Ramos (cell line): ENCODE data around the gene EVI2B.
"Not testable (repeated sequence)": the region's sequence is repeated elsewhere in the genome, so short reads cannot be mapped to it uniquely, and the experiment has no call there.

ENCODE experiments used
- in situ Hi-C: fragments of 300-500 bp; cut with MboI; formaldehyde crosslinking; loops from one replicate; pipeline ENCODE4 v1.14.3; 2022; ENCODE audit warnings: low sequenced_read_pairs; ENCODE audit not compliant: unreplicated experiment

Gene EVI2B

DNA sequence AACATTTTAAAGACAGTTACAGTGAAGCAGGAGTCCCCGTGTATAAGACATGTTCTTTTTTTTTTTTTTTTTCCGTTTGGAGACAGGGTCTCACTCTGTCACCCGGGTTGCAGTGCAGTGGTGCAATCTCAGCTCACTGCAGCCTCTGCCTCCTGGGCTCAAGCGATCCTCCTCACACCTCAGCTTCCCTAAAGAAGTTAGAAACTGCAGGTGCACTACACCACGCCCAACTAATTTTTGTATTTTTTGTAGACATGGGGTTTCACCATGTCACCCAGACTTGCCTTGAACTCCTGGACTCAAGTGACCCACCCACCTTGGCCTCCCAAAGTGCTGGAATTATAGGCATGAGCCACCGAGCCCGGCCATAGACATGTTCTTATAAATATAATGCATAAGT, 3.0 kb downstream of the EVI2B start:
- in situ Hi-C loops, result no loop called here

DNA sequence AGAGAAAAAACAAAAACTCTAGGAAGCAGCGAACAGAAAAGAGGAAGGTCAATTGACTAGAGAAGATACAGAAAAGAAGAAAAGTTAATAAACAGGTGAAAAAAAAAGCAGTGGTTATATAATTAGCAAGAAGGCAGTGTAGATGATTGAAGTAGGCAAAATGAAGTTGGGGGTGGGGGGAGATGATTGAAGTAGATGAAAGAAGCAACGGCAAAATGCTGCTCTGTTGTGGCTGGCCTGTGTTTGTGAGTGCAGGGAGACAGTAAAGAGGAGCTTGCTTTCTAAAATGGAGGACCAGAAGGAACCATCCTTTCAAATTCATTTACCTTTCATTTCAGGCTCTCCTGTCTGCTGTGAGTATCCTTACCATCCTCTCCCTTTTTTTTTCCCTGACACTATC, 3.6 kb downstream of the EVI2B start:
- in situ Hi-C loops, result no loop called here

- in situ Hi-C loops, result no loop called here
These were observed 4.3 kb downstream of the EVI2B start for GRCh38 chr17:31309556-31309955.

- in situ Hi-C loops, result no loop called here
These were observed 5.2 kb downstream of the EVI2B start for GRCh38 chr17:31308372-31309334.

GRCh38 chr17:31307640-31308039, 6.2 kb downstream of the EVI2B start:
- in situ Hi-C loops, result no loop called here

DNA sequence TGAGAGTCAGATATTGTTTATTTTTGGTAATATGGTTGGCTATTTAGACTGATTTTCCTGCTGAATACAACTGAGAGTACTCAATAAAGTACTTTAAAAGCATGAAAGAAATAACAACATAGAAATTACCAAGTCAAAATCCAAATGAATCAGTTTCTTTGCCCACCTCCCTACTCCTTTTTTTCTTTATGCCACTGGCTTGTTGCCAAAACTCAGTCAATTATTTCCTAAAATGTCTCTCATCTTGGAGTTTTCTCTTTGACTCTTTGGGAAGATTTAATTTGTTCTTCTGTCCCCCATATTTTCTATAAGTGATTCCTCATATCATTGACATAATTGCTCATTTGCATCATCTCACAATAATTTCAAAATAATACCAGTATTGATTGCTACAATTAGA, 14.2 kb downstream of the EVI2B start:
- in situ Hi-C loops, result no loop called here

DNA sequence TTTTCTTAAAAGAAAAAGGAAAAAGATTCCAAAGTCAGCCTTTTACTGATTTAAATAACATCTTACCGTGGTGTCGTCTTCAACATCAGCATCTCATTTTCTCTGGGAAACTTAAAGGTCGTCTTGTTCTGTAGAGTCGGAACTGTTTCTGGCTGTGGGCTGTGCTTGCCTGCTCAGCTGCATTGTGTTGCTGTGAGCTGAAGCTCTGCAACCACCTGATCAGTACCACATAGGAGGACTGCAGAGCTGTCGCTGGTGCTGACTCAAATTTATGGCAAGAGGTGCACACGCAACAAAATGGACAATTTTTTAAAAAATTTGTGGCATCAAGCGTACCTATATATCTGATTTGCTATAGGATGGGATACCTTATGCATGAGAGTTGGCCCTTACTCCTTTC, 16.8 kb downstream of the EVI2B start, which contains the start of gene OMG:
TSS of gene OMG (minus strand) at position 150 of the 400 bp plus-strand sequence. CDS start 908 bp downstream, outside the sequence.
- in situ Hi-C loops, result no loop called here

- in situ Hi-C loops, result no loop called here
These were observed 17.7 kb downstream of the EVI2B start for GRCh38 chr17:31296142-31296541.

GRCh38 chr17:31295489-31295871, 18.4 kb downstream of the EVI2B start:
- in situ Hi-C loops, result no loop called here

DNA sequence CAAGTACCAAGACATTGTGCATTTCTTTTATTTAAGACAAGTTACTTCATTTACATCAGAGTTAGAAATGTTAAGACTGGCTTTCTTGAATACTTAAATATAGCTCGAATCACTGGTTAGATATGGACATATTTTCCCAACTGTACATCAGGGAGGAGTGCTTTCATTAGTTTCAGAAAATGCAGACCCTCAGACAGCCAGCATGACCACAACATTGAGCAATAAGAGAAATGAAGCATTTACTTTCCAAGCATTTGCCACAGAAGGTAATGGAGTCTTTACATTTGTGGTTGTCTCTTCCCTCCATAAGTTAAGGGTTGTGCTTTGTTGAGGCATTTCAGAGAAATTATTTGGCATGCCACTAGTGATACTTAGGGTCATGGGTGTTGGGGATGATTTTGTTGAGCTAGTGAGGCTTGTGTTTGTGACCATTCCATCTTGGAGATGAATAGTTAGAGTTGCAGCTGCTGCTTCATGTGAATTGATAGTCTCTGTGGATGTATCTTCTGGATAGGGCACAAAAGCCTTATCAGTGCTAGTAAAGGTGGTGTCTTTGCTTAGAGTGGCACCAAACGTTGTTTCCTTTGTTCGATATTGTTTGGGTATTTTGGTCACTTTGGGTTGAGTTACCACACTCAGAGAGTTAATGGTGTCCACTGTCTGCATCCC, 18.9 kb downstream of the EVI2B start:
- in situ Hi-C loops, result no loop called here

DNA sequence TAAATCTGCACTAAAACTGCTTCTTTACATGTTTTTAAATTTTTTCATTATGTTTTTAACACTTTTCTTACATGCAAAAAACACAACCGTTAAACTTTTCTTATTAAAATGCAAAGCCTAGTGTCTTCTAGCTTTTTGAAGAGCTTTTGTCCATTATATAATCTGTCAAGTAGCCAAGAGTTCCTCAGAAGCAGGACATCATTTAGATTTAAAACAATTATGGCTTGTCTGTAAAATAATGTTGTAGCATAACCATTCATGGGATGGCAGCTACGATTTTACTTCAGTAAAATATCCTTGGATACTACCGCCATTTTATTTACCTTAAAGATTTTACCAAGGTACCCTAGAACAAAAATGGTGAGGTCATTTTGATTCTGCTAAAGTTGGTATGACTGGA, 19.6 kb downstream of the EVI2B start:
- in situ Hi-C loops, result no loop called here

GRCh38 chr17:31293581-31293980, 20.3 kb downstream of the EVI2B start:
- in situ Hi-C loops, result no loop called here

- in situ Hi-C loops, result no loop called here
These were observed 22.0 kb downstream of the EVI2B start for GRCh38 chr17:31291820-31292219.

DNA sequence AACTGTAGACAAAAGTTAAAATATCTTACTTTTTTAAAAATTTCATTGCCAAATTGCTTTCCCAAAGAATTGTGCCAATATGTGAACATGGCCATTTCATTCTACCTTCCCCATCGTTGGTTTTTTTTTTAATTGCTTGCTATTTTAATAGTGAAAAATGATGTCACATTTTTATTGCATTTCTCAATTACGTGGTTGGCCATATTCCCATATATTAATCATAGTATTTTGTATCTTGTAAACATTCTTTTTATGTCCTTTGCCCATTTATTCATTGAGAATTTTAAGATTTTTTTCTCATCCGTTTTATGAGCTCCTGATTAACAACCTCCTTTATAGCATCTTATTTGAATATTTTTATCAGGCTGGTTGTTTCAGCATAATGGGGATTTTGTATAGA, 24.1 kb downstream of the EVI2B start:
- in situ Hi-C loops, result no loop called here

- in situ Hi-C loops, result not testable (repeated sequence)
These were observed 25.9 kb downstream of the EVI2B start for GRCh38 chr17:31287932-31288331.

- in situ Hi-C loops, result no loop called here
These were observed 27.3 kb downstream of the EVI2B start for GRCh38 chr17:31286587-31286986.

DNA sequence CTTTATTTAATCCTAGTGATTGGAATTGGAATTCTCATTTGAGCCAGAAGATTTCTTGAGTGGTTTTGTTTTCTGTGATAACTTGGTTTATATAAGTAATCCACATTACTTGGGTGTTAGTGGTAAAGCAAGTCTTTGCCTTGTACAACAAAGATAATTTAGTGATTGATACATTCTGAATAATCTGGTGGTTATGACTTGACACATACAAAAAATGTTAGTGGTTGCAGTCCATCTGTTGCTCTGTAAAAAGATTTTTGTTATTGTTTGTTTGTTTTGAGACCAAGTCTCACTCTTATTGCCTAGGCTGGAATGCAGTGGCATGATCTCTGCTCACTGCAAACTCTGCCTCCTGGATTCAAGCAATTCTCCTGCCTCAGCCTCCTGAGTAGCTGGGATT, 30.0 kb downstream of the EVI2B start:
- in situ Hi-C loops, result no loop called here

GRCh38 chr17:31281061-31281460, 32.8 kb downstream of the EVI2B start:
- in situ Hi-C loops, result no loop called here

DNA sequence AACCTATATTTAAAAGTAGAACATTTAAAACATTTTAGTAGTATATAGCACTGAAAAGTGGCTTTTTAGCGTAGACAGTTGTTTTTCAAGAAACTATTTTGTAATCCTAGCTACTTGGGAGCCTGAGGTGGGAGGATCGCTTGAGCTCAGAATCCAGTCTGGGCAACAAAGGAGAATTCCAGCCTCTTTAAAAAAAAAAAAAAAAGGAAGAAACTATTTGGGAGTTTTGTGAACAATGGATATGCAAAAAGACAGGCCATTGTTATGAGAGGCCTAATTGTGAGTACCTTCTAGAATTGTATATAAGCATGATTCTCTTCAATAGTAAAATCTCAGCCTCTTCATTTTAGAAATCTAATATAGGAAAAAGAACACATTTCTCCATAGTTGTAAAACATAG, 34.5 kb downstream of the EVI2B start:
- in situ Hi-C loops, result no loop called here

DNA sequence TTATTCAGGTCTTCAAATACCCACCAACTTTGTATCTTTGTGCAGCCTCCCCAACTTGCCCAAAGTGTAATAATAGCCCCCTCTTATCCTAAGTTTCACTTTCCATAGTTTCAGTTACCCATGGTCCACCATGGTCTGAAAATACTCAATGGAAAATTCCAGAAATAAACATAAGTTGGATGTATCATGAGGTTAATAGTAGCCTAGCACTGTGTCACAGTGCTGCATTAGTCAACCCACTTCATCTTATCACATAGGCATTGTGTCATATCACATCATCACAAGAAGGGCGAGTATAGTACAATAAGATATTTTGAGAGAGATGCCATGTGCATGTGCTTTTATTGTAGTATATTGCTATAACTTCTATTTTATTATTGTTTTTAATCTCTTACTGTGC, 38.7 kb downstream of the EVI2B start:
- in situ Hi-C loops, result no loop called here

GRCh38 chr17:31274252-31274651, 39.6 kb downstream of the EVI2B start:
- in situ Hi-C loops, result no loop called here
